PC-9 (cell line): Measurements from ENCODE around the gene SH3PXD2A.

ENCODE experiments used
- CTCF ChIP-seq: fragments of 200-600 bp; sonication (generic); conservative IDR thresholded peaks from 2 replicates; pipeline ENCODE4 v1.6.1; 2017; ENCODE audit warnings: mixed run types, antibody characterized with exemption, mild to moderate bottlenecking, moderate library complexity
- EZH2 ChIP-seq: fragments of 200-600 bp; sonication (generic); IDR thresholded peaks from 2 replicates; pipeline ENCODE4 v1.8.0; 2017; ENCODE audit warnings: antibody characterized with exemption, low read depth

GRCh38 chr10:103609231-103610082 lies 245.9 kb downstream of the SH3PXD2A start:
- no peak for TF ChIP-seq CTCF
- TF ChIP-seq EZH2: no peak
